H1 (cell line): Measurements from ENCODE around the gene PTCHD4. TPM values are rescaled to one million over a fixed set of nuclear protein-coding genes. Genes with fewer than 3 reads are reported as not detected.

Experiments
- CTCF ChIA-PET: fragments of 300-600 bp; sonication (Branson Sonifier 250); formaldehyde crosslinking; loops from one replicate; lab custom pipeline; 2021; ENCODE audit not compliant: partially characterized antibody; lab: Charles Lee
- POLR2A ChIA-PET: fragments of 300-600 bp; sonication (Branson Sonifier 250); formaldehyde crosslinking; loops from one replicate; lab custom pipeline; 2021; ENCODE audit warnings: inconsistent platforms; ENCODE audit not compliant: partially characterized antibody; lab: Charles Lee
- DNase-seq, 2 experiments: peaks; one replicate each; pipeline versions ENCODE4 v3.0.0 to v3.0.0-alpha.2; 2010 to 2022; ENCODE audit warnings: low spot score in 2 of 2, low read depth in 1 of 2, mixed read lengths in 1 of 2
- FAIRE-seq: peaks from 2 replicates; lab custom pipeline; 2011; peaks lifted over from hg19 to GRCh38; lab: Jason Lieb, UNC
- H2AFZ ChIP-seq: 2 replicates; pipeline ENCODE4 v1.8.1; 2012; ENCODE audit warnings: low read length, inconsistent platforms
- H2AK5ac ChIP-seq: 2 replicates; pipeline ENCODE4 v1.6.1; 2013; ENCODE audit warnings: low read depth, low read length
- H2BK120ac ChIP-seq: replicated peaks from 2 replicates; pipeline ENCODE3; 2013; ENCODE audit warnings: low read depth, low read length, inconsistent platforms
- H2BK12ac ChIP-seq: 2 replicates; pipeline ENCODE4 v1.6.1; 2013; ENCODE audit warnings: low read depth, low read length
- H2BK15ac ChIP-seq: 2 replicates; pipeline ENCODE4 v1.6.1; 2013; ENCODE audit warnings: low read length
- H2BK20ac ChIP-seq: 2 replicates; pipeline ENCODE4 v1.6.1; 2013; ENCODE audit warnings: low read length
- H2BK5ac ChIP-seq: 2 replicates; pipeline ENCODE4 v1.6.1; 2013; ENCODE audit warnings: low read depth, low read length
- H3K14ac ChIP-seq: 2 replicates; pipeline ENCODE4 v1.6.1; 2013; ENCODE audit warnings: inconsistent platforms; ENCODE audit not compliant: insufficient read length
- H3K18ac ChIP-seq: 2 replicates; pipeline ENCODE4 v1.6.1; 2013; ENCODE audit warnings: low read length; ENCODE audit errors: extremely low read depth
- H3K23ac ChIP-seq: 2 replicates; pipeline ENCODE4 v1.6.1; 2013; ENCODE audit warnings: inconsistent platforms; ENCODE audit not compliant: insufficient read length
- H3K23me2 ChIP-seq: 2 replicates; pipeline ENCODE4 v1.6.1; 2013; ENCODE audit warnings: low read depth, low read length
- H3K27ac ChIP-seq: 2 replicates; pipeline ENCODE4 v1.6.1; 2011; ENCODE audit warnings: low read depth, low read length, inconsistent platforms
- H3K27me3 ChIP-seq, 4 experiments: replicated peaks in 1 of 4; 1 replicate in 1 of 4; 2 replicates in 3 of 4; pipeline versions ENCODE4 v1.6.1 to v1.8.1; 2011 to 2013; ENCODE audit warnings: low read length in 3 of 4, mild to moderate bottlenecking in 3 of 4, inconsistent platforms in 2 of 4, mixed read lengths in 2 of 4, moderate library complexity in 1 of 4; ENCODE audit not compliant: control insufficient read depth in 3 of 4, insufficient read depth in 3 of 4; ENCODE audit errors: extremely low read depth in 1 of 4
- H3K36me3 ChIP-seq, 4 experiments: 2 replicates each; pipeline versions ENCODE4 v1.6.1 to v1.8.1; 2011 to 2013; ENCODE audit warnings: mild to moderate bottlenecking in 4 of 4, low read length in 3 of 4, moderate library complexity in 2 of 4, control low read depth in 1 of 4, inconsistent platforms in 1 of 4; ENCODE audit not compliant: insufficient read depth in 4 of 4, control insufficient read depth in 2 of 4
- H3K4ac ChIP-seq: replicated peaks from 2 replicates; pipeline ENCODE3; 2013; ENCODE audit warnings: low read length, low read depth, mixed read lengths, inconsistent platforms; ENCODE audit not compliant: insufficient read length
- H3K4me1 ChIP-seq, 4 experiments: replicated peaks in 1 of 4; 1 replicate in 1 of 4; 2 replicates in 3 of 4; pipeline versions ENCODE4 v1.6.1 to v1.8.1; 2011 to 2013; ENCODE audit warnings: low read length in 3 of 4, inconsistent platforms in 2 of 4, mixed read lengths in 1 of 4; ENCODE audit not compliant: insufficient read depth in 4 of 4, control insufficient read depth in 3 of 4
- H3K4me2 ChIP-seq, 2 experiments: 2 replicates each; pipeline versions ENCODE4 v1.6.1 to v1.8.1; 2011 to 2013; ENCODE audit warnings: low read depth in 2 of 2, low read length in 2 of 2, control low read depth in 1 of 2, inconsistent platforms in 1 of 2, mild to moderate bottlenecking in 1 of 2; ENCODE audit not compliant: insufficient read depth in 1 of 2
- H3K4me3 ChIP-seq, 4 experiments: fragments of 200-600, 300-600 bp in 1 of 4; sonication (generic), shearing (Covaris generic), sonication (Bioruptor Twin) in 1 of 4; 2 replicates each; pipeline versions ENCODE4 v1.5.1 to v1.8.1; 2011 to 2016; ENCODE audit warnings: low read length in 4 of 4, low read depth in 3 of 4, control low read depth in 2 of 4, inconsistent platforms in 2 of 4, mild to moderate bottlenecking in 2 of 4, mixed read lengths in 1 of 4, moderate library complexity in 1 of 4; ENCODE audit not compliant: insufficient read depth in 2 of 4; ENCODE audit errors: extremely low read depth in 1 of 4
- H3K56ac ChIP-seq: replicated peaks from 2 replicates; pipeline ENCODE3; 2013; ENCODE audit warnings: low read depth, mild to moderate bottlenecking, mixed read lengths, low read length, inconsistent platforms; ENCODE audit not compliant: insufficient read length
- H3K79me1 ChIP-seq: 2 replicates; pipeline ENCODE4 v1.6.1; 2013; ENCODE audit warnings: low read depth, low read length, control low read depth
- H3K79me2 ChIP-seq, 2 experiments: 2 replicates each; pipeline versions ENCODE4 v1.6.1 to v1.8.1; 2012 to 2013; ENCODE audit warnings: low read length in 2 of 2, mild to moderate bottlenecking in 2 of 2, inconsistent platforms in 1 of 2; ENCODE audit not compliant: insufficient read depth in 2 of 2, control insufficient read depth in 1 of 2
- H3K9ac ChIP-seq, 4 experiments: replicated peaks in 1 of 4; 1 replicate in 1 of 4; 2 replicates in 3 of 4; pipeline versions ENCODE4 v1.6.1 to v1.8.1; 2011 to 2013; ENCODE audit warnings: low read depth in 3 of 4, low read length in 3 of 4, control low read depth in 2 of 4, mild to moderate bottlenecking in 2 of 4, moderate library complexity in 2 of 4, inconsistent platforms in 1 of 4; ENCODE audit errors: extremely low read depth in 1 of 4
- H3K9me3 ChIP-seq, 2 experiments: 2 replicates each; pipeline versions ENCODE4 v1.6.1 to v1.8.1; 2012 to 2013; ENCODE audit warnings: mild to moderate bottlenecking in 2 of 2, moderate library complexity in 2 of 2, control low read depth in 1 of 2, inconsistent platforms in 1 of 2, low read depth in 1 of 2, low read length in 1 of 2, mixed read lengths in 1 of 2; ENCODE audit not compliant: insufficient read depth in 2 of 2
- H4K20me1 ChIP-seq, 2 experiments: replicated peaks in 1 of 2; 2 replicates each; pipeline versions ENCODE3 to v1.8.1; 2011 to 2013; ENCODE audit warnings: inconsistent platforms in 2 of 2, low read length in 2 of 2, mild to moderate bottlenecking in 1 of 2; ENCODE audit not compliant: insufficient read depth in 2 of 2, control insufficient read depth in 1 of 2
- H4K5ac ChIP-seq: 2 replicates; pipeline ENCODE4 v1.6.1; 2013; ENCODE audit warnings: low read length, low read depth, mixed read lengths, inconsistent platforms; ENCODE audit not compliant: insufficient read length
- H4K8ac ChIP-seq: 2 replicates; pipeline ENCODE4 v1.8.0; 2013; ENCODE audit warnings: mild to moderate bottlenecking, moderate library complexity, low read length, inconsistent platforms; ENCODE audit not compliant: insufficient read depth; ENCODE audit errors: extremely low read depth
- H4K91ac ChIP-seq: replicated peaks from 2 replicates; pipeline ENCODE3; 2013; ENCODE audit warnings: low read length, mixed read lengths, inconsistent platforms; ENCODE audit not compliant: insufficient read length
- WGBS, 2 experiments: shearing (Covaris generic) in 1 of 2; methylation state at CpG; one replicate each; pipeline versions ENCODE4 v1.1.6 to v1.1.7; 2013 to 2015; ENCODE audit warnings: low lambda C conversion rate in 2 of 2, mixed read lengths in 2 of 2, inconsistent platforms in 1 of 2, low coverage in 1 of 2, missing lambda C conversion rate in 1 of 2; ENCODE audit not compliant: insufficient replicate concordance in 2 of 2, insufficient coverage in 1 of 2, insufficient read length in 1 of 2; ENCODE audit errors: extremely low coverage in 1 of 2, missing lambda C conversion rate in 1 of 2; 5-methylcytosine and 5-hydroxymethylcytosine counted together
- polyA plus RNA-seq, 7 experiments: library from polyadenylated mRNA; depleted of rRNA in 3 of 7; stranded (reverse) in 5 of 7; unstranded in 2 of 7; fragments of >200 nt in 5 of 7; fragments of 200-250 nt in 2 of 7; gene quantifications; 1 replicate in 5 of 7; 2 replicates in 1 of 7; 4 replicates in 1 of 7; pipeline versions ENCODE4 v1.2.1 to v1.2.3, GENCODE V29; 2011 to 2013; ENCODE audit warnings: missing spikeins in 2 of 7, mixed read lengths in 2 of 7
- total RNA-seq: library from RNA; stranded (reverse); fragmentation: NEBNext Ultra II Directional; extraction: Animal tissue kit (Norgen Biotek cat#: 25700); gene quantifications from 2 replicates; pipeline ENCODE4 v1.2.1, GENCODE V29; 2021

The PTCHD4 gene
- total and polyA plus RNA-seq, 2 of the 8 experiments (the other 6 are each of a cell fraction or from before 2014, with no cell fraction given), result 0.17 to 0.37 TPM

DNA sequence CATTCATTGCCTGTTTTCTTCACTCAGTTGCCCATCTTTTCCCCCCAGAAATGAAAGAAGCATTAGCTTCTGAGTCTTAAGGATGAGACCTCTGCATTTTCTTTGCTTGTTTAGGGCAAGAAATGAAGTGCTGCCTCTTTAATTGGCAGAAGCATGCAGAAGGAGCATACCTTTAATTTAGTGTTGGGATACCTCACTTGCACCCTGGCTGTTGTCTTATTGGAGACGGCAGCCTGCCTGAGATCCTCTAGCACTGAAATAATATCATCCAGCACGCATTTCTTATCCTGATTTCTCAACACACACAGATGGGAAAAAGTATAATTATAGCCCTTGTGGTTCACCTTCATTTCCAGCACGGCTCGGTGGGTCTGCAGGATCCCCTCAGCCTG, 43.1 kb downstream of the PTCHD4 start:
- Histone ChIP-seq H3K36me3 (no peaks in the 10 kb centered on the region), H3K23ac (no peak overlapping the region), H3K4me3 (peak overlapping the region; percentile 29 to 70 (median 32); a peak in 7 of 8 replicates), H4K8ac (no peak overlapping the region), H3K27ac (no peak overlapping the region), H4K5ac (no peak overlapping the region), H3K4me2 (peak overlapping the region; percentile 89 to 94), H2BK5ac (no peak overlapping the region), H3K23me2 (peaks cover 12% of the 10 kb centered on the region), H2AK5ac (no peak overlapping the region), H2BK20ac (no peak overlapping the region), H3K79me1 (no peaks in the 10 kb centered on the region), H3K79me2 (no peaks in the 10 kb centered on the region), H3K4ac (no peak overlapping the region), H3K4me1 (peaks cover 3 to 7% (median 5%) of the 10 kb centered on the region in 4 experiments; a peak in 6 of 7 replicates), H4K20me1 (peaks cover 0 to 2% of the 10 kb centered on the region in 2 experiments), H2BK120ac (no peak overlapping the region), H3K27me3 (peaks cover 6 to 21% (median 16%) of the 10 kb centered on the region in 4 experiments), H3K9ac (no peak overlapping the region), H2BK12ac (no peak overlapping the region), H4K91ac (no peak overlapping the region), H3K14ac (no peak overlapping the region), H3K9me3 (no peaks in the 10 kb centered on the region), H3K56ac (no peak overlapping the region), H2BK15ac (no peak overlapping the region), H2AFZ (0 out of 2 replicates have a peak overlapping the region, but pooled peaks have one; percentile 34), H3K18ac (0 out of 2 replicates have a peak overlapping the region, but pooled peaks have one; percentile 22)
- no peak for FAIRE-seq
- ChIA-PET POLR2A (no interaction called here), CTCF (interaction anchor here (1.2 kb wide), 1 partner anchor 280 kb away, joined by 5 read pairs; no protein-coding TSS in a partner anchor)
- DNase-seq, result no peak
- 72% methylated on average over 4 of the region's 4 CpGs; no CpG with 5 or more reads in 1 of the 2 experiments for WGBS, 2 experiments
